GM10248 (cell line): ENCODE results near the gene MAN1B1.

Source experiments
- CTCF ChIA-PET: fragments of 300-600 bp; sonication (Branson Sonifier 250); formaldehyde crosslinking; extraction: SDS; loops from one replicate; lab custom pipeline; 2021; ENCODE audit warnings: antibody characterized with exemption; lab: Yijun Ruan, JAX
- POLR2A ChIA-PET: fragments of 350-650 bp; sonication (Branson Sonifier 250); formaldehyde crosslinking; extraction: SDS; loops from one replicate; lab custom pipeline; 2020; ENCODE audit warnings: antibody characterized with exemption; lab: Yijun Ruan, JAX
- DNase-seq: peaks from one replicate; pipeline ENCODE4 v3.0.0; 2012; ENCODE audit errors: extremely low spot score
- TF ChIP-seq, protein P1 (sequence below): IDR thresholded peaks from 2 replicates; pipeline ENCODE4 v1.5.1; 2012; ENCODE audit warnings: mild to moderate bottlenecking, low read depth; ENCODE audit errors: extremely low read depth, missing control alignments, control extremely low read depth

MAN1B1 gene

DNA sequence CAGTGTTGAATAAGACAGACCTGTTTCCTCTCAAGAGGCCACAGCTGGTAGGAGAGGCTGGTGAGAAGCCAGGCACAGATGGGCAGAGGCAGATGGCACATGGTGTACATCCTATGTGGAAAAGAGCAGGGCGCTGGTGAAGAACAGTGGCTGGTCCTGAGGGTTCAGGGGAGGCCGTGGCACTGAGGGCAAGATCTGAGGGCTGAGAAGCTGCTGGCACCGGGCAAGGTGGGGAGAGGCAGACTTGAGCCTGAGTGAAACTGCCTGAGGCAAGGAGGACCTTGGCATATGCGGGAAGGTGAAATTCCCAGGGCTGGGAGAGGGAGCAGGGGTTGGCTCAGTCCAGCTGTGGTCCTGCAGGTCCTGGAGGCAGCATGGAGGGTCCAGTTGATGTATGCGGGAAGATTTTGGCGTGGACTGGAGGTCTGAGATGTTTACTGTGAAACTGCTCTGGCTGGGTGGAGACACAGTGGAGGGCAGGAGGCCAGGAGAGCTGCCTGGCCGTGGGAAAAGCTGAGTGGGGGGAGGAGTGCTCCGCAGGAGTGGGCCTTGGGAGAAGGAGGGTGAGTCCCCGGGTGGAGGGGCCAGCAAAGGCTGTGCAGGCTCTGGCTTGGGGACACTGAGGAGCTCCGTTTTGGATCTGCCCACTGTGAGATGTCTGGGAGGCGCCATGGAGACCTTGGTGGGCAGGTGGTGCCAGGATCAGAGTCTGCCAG, 2.6 kb downstream of the MAN1B1 start:
- DNase-seq = no peak
- ChIA-PET POLR2A (no interaction called here), CTCF (interaction anchor here (1.1 to 2.3 kb wide), 9 partner anchors 21 to 333 kb away, joined by 3 to 7 read pairs (median 4); partner anchors contain the start of genes ANAPC2, EXD3, NPDC1 and RNF224)
- TF ChIP-seq, protein P1, sequence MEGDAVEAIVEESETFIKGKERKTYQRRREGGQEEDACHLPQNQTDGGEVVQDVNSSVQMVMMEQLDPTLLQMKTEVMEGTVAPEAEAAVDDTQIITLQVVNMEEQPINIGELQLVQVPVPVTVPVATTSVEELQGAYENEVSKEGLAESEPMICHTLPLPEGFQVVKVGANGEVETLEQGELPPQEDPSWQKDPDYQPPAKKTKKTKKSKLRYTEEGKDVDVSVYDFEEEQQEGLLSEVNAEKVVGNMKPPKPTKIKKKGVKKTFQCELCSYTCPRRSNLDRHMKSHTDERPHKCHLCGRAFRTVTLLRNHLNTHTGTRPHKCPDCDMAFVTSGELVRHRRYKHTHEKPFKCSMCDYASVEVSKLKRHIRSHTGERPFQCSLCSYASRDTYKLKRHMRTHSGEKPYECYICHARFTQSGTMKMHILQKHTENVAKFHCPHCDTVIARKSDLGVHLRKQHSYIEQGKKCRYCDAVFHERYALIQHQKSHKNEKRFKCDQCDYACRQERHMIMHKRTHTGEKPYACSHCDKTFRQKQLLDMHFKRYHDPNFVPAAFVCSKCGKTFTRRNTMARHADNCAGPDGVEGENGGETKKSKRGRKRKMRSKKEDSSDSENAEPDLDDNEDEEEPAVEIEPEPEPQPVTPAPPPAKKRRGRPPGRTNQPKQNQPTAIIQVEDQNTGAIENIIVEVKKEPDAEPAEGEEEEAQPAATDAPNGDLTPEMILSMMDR = no peak

- TF ChIP-seq, protein P1 = peak; percentile 71
- DNase-seq = peak; percentile 87
- ChIA-PET CTCF (interaction anchor here (0.7 to 3.8 kb wide), 26 partner anchors 10 to 259 kb away, joined by 3 to 27 read pairs (median 4); partner anchors contain the start of genes DPP7, MAN1B1, RNF224 and SAPCD2), POLR2A (interaction anchor here (0.7 to 1.7 kb wide), 7 partner anchors 9 to 148 kb away, joined by 3 to 13 read pairs (median 4); partner anchors contain the start of genes MAN1B1 and TUBB4B)
These were observed 9.1 kb downstream of the MAN1B1 start for GRCh38 chr9:137095664-137096517.

DNA sequence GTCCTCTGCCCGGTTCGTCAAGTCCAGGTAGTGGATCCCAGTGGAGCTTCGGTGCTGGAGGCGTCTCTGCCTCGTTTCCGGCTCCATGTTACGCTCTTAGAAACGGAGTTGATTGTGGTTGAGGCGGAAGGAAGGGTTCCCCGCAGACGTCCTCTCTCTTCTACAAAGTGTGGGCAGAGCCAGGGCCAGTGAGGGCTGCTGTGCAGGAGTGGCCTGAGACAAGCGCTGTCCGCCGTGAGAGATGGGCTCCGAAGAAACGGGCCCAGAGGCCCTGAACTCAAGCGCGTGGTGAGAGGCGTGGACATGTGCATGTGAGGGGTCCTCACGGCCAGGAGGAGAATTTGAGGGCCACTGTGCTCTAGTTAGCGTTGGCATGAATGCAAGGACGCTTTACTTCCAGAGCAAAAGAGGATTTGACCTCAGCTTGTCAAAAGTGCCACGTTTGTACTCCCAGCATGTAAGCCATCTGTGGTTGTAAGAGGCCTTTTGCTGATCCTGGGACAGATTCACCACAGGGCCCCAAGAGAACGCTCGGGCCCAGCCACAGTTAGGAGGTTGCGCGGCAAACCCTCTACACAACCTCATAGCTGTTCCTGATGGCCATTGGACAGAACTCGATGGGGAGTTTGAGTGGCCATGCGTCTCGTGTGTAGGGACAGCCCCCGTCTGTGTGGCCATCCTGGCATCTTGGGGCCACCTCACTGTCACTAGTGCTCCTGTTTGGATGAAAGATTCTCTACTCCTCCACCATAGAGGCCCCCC, 10.2 kb downstream of the MAN1B1 start:
- no peak for DNase-seq
- ChIA-PET CTCF (interaction anchor here (0.9 to 3.8 kb wide), 12 partner anchors 11 to 147 kb away, joined by 3 to 27 read pairs (median 6); partner anchors contain the start of genes MAN1B1, RNF224 and SAPCD2), POLR2A (interaction anchor here (1.7 kb wide), 1 partner anchor 11 kb away, joined by 4 read pairs; no protein-coding TSS in a partner anchor)
- TF ChIP-seq, protein P1 = no peak

GRCh38 chr9:137097761-137098462, 11.1 kb downstream of the MAN1B1 start:
- ChIA-PET CTCF (interaction anchor here (0.9 to 3.8 kb wide), 4 partner anchors 11 to 140 kb away, joined by 3 to 19 read pairs (median 4); partner anchors contain the start of gene RNF224), POLR2A (no interaction called here)
- TF ChIP-seq, protein P1 = no peak
- no peak for DNase-seq

- ChIA-PET CTCF (no interaction called here), POLR2A (no interaction called here)
- TF ChIP-seq, protein P1 = no peak
These were observed 12.4 kb downstream of the MAN1B1 start for GRCh38 chr9:137099231-137099630.

More at GRCh38 chr9:137099231-137099630, 12.4 kb downstream of the MAN1B1 start:
- no peak for DNase-seq
